Measurements from ENCODE around the gene CACUL1. TPM values are rescaled to one million over a fixed set of nuclear protein-coding genes. Genes with fewer than 3 reads are reported as not detected.

The CACUL1 gene
- total RNA-seq, 1 experiment from 2014 or later = 38.5 TPM

GRCh38 chr10:118764195-118764594 is 9.4 kb upstream of the CACUL1 start:
- H3K79me2 ChIP-seq (ENCODE audit: insufficient read depth, low read length) = no peaks in the 10 kb centered on the region
- no peaks in the 10 kb centered on the region for H3K9me3 ChIP-seq (ENCODE audit: control insufficient read depth, low read depth, low read length)
- H3K4ac ChIP-seq (ENCODE audit: low read depth, low read length) = no peak overlapping the region
- no peak overlapping the region for H4K5ac ChIP-seq (ENCODE audit: insufficient read length, low read depth, low read length)
- H4K91ac ChIP-seq (ENCODE audit: insufficient read length, low read depth, low read length) = no peak overlapping the region
- no peak for DNase-seq
- Mint-ChIP-seq H3K4me1 (no peaks in the 10 kb centered on the region), H3K9me3 (no peaks in the 10 kb centered on the region), H3K4me3 (no peak overlapping the region), H3K36me3 (ENCODE audit: insufficient read depth in 1 of 3, low read depth in 3 of 3) (no peaks in the 10 kb centered on the region), H3K27ac (no peak overlapping the region), H3K27me3 (ENCODE audit: low read depth) (peaks cover 6% of the 10 kb centered on the region; the same call in 1 of the 2 replicates)
- no peaks in the 10 kb centered on the region for H4K20me1 ChIP-seq (ENCODE audit: control insufficient read depth, insufficient read depth, insufficient read length)
- no peak overlapping the region for H2BK15ac ChIP-seq (ENCODE audit: low read depth, low read length)
- no peak overlapping the region for H2AFZ ChIP-seq (ENCODE audit: low read length)
- no peak overlapping the region for H3K18ac ChIP-seq (ENCODE audit: insufficient read length, low read depth, low read length)
- no CpG with 5 or more reads among the region's 4 CpGs for WGBS (ENCODE audit: extremely low coverage, insufficient read length, low lambda C conversion rate)
- H2BK12ac ChIP-seq (ENCODE audit: insufficient read length, low read depth, low read length) = no peak overlapping the region
- H3K4me1 ChIP-seq (ENCODE audit: insufficient read depth, low read length) = no peaks in the 10 kb centered on the region
- no peak overlapping the region for H3K27ac ChIP-seq (ENCODE audit: insufficient read length, low read depth, low read length)
- no peaks in the 10 kb centered on the region for H3K27me3 ChIP-seq (ENCODE audit: insufficient read depth, low read length)
- no peak overlapping the region for H3K4me2 ChIP-seq (ENCODE audit: insufficient read depth, insufficient read length, low read length)
- H2BK5ac ChIP-seq (ENCODE audit: insufficient read length, low read length) = no peak overlapping the region
- H2BK20ac ChIP-seq (ENCODE audit: low read depth, low read length, poor library complexity, severe bottlenecking) = no peak overlapping the region
- H2AK5ac ChIP-seq (ENCODE audit: insufficient read length, low read length) = no peak overlapping the region
- H3K9ac ChIP-seq (ENCODE audit: extremely low read depth, insufficient read length, low read length) = no peak overlapping the region
- H2BK120ac ChIP-seq (ENCODE audit: low read depth, low read length, poor library complexity, severe bottlenecking) = no peak overlapping the region
- no peak overlapping the region for H3K14ac ChIP-seq (ENCODE audit: insufficient read depth, low read length)
- H3K79me1 ChIP-seq (ENCODE audit: insufficient read depth, low read depth, low read length, poor library complexity, severe bottlenecking) = no peaks in the 10 kb centered on the region
- no peak overlapping the region for H3K23ac ChIP-seq (ENCODE audit: insufficient read length, low read depth, low read length)
- H3T11ph ChIP-seq (ENCODE audit: low read length) = no peak overlapping the region
- no peak overlapping the region for H3K56ac ChIP-seq (ENCODE audit: insufficient read length, low read depth, low read length)
- H4K8ac ChIP-seq (replicated peaks; ENCODE audit: insufficient read length, low read depth, low read length) = no peak overlapping the region
- H3K23me2 ChIP-seq (ENCODE audit: insufficient read length, low read depth, low read length, poor library complexity, severe bottlenecking) = no peaks in the 10 kb centered on the region
- no peak for TF ChIP-seq CTCF (conservative IDR thresholded peaks at IDR 0.05)

Data from H9 (cell line).